H1 (cell line): ENCODE data around the gene BMI1. TPM values are rescaled to one million over a fixed set of nuclear protein-coding genes. Genes with fewer than 3 reads are reported as not detected.

Experiments used
- CTCF ChIA-PET: fragments of 300-600 bp; sonication (Branson Sonifier 250); formaldehyde crosslinking; loops from one replicate; lab custom pipeline; 2021; ENCODE audit not compliant: partially characterized antibody; lab: Charles Lee
- POLR2A ChIA-PET: fragments of 300-600 bp; sonication (Branson Sonifier 250); formaldehyde crosslinking; loops from one replicate; lab custom pipeline; 2021; ENCODE audit warnings: inconsistent platforms; ENCODE audit not compliant: partially characterized antibody; lab: Charles Lee
- DNase-seq, 2 experiments: peaks; one replicate each; pipeline versions ENCODE4 v3.0.0 to v3.0.0-alpha.2; 2010 to 2022; ENCODE audit warnings: low spot score in 2 of 2, low read depth in 1 of 2, mixed read lengths in 1 of 2
- FAIRE-seq: peaks from 2 replicates; lab custom pipeline; 2011; peaks lifted over from hg19 to GRCh38; lab: Jason Lieb, UNC
- H2AFZ ChIP-seq: 2 replicates; pipeline ENCODE4 v1.8.1; 2012; ENCODE audit warnings: low read length, inconsistent platforms
- H2AK5ac ChIP-seq: 2 replicates; pipeline ENCODE4 v1.6.1; 2013; ENCODE audit warnings: low read depth, low read length
- H2BK120ac ChIP-seq: replicated peaks from 2 replicates; pipeline ENCODE3; 2013; ENCODE audit warnings: low read depth, low read length, inconsistent platforms
- H2BK12ac ChIP-seq: 2 replicates; pipeline ENCODE4 v1.6.1; 2013; ENCODE audit warnings: low read depth, low read length
- H2BK15ac ChIP-seq: 2 replicates; pipeline ENCODE4 v1.6.1; 2013; ENCODE audit warnings: low read length
- H2BK20ac ChIP-seq: 2 replicates; pipeline ENCODE4 v1.6.1; 2013; ENCODE audit warnings: low read length
- H2BK5ac ChIP-seq: 2 replicates; pipeline ENCODE4 v1.6.1; 2013; ENCODE audit warnings: low read depth, low read length
- H3K14ac ChIP-seq: 2 replicates; pipeline ENCODE4 v1.6.1; 2013; ENCODE audit warnings: inconsistent platforms; ENCODE audit not compliant: insufficient read length
- H3K18ac ChIP-seq: 2 replicates; pipeline ENCODE4 v1.6.1; 2013; ENCODE audit warnings: low read length; ENCODE audit errors: extremely low read depth
- H3K23ac ChIP-seq: 2 replicates; pipeline ENCODE4 v1.6.1; 2013; ENCODE audit warnings: inconsistent platforms; ENCODE audit not compliant: insufficient read length
- H3K23me2 ChIP-seq: 2 replicates; pipeline ENCODE4 v1.6.1; 2013; ENCODE audit warnings: low read depth, low read length
- H3K27ac ChIP-seq: 2 replicates; pipeline ENCODE4 v1.6.1; 2011; ENCODE audit warnings: low read depth, low read length, inconsistent platforms
- H3K27me3 ChIP-seq, 4 experiments: replicated peaks in 1 of 4; 1 replicate in 1 of 4; 2 replicates in 3 of 4; pipeline versions ENCODE4 v1.6.1 to v1.8.1; 2011 to 2013; ENCODE audit warnings: low read length in 3 of 4, mild to moderate bottlenecking in 3 of 4, inconsistent platforms in 2 of 4, mixed read lengths in 2 of 4, moderate library complexity in 1 of 4; ENCODE audit not compliant: control insufficient read depth in 3 of 4, insufficient read depth in 3 of 4; ENCODE audit errors: extremely low read depth in 1 of 4
- H3K36me3 ChIP-seq, 4 experiments: 2 replicates each; pipeline versions ENCODE4 v1.6.1 to v1.8.1; 2011 to 2013; ENCODE audit warnings: mild to moderate bottlenecking in 4 of 4, low read length in 3 of 4, moderate library complexity in 2 of 4, control low read depth in 1 of 4, inconsistent platforms in 1 of 4; ENCODE audit not compliant: insufficient read depth in 4 of 4, control insufficient read depth in 2 of 4
- H3K4ac ChIP-seq: replicated peaks from 2 replicates; pipeline ENCODE3; 2013; ENCODE audit warnings: low read length, low read depth, mixed read lengths, inconsistent platforms; ENCODE audit not compliant: insufficient read length
- H3K4me1 ChIP-seq, 4 experiments: replicated peaks in 1 of 4; 1 replicate in 1 of 4; 2 replicates in 3 of 4; pipeline versions ENCODE4 v1.6.1 to v1.8.1; 2011 to 2013; ENCODE audit warnings: low read length in 3 of 4, inconsistent platforms in 2 of 4, mixed read lengths in 1 of 4; ENCODE audit not compliant: insufficient read depth in 4 of 4, control insufficient read depth in 3 of 4
- H3K4me2 ChIP-seq, 2 experiments: 2 replicates each; pipeline versions ENCODE4 v1.6.1 to v1.8.1; 2011 to 2013; ENCODE audit warnings: low read depth in 2 of 2, low read length in 2 of 2, control low read depth in 1 of 2, inconsistent platforms in 1 of 2, mild to moderate bottlenecking in 1 of 2; ENCODE audit not compliant: insufficient read depth in 1 of 2
- H3K4me3 ChIP-seq, 4 experiments: fragments of 200-600, 300-600 bp in 1 of 4; sonication (generic), shearing (Covaris generic), sonication (Bioruptor Twin) in 1 of 4; 2 replicates each; pipeline versions ENCODE4 v1.5.1 to v1.8.1; 2011 to 2016; ENCODE audit warnings: low read length in 4 of 4, low read depth in 3 of 4, control low read depth in 2 of 4, inconsistent platforms in 2 of 4, mild to moderate bottlenecking in 2 of 4, mixed read lengths in 1 of 4, moderate library complexity in 1 of 4; ENCODE audit not compliant: insufficient read depth in 2 of 4; ENCODE audit errors: extremely low read depth in 1 of 4
- H3K56ac ChIP-seq: replicated peaks from 2 replicates; pipeline ENCODE3; 2013; ENCODE audit warnings: low read depth, mild to moderate bottlenecking, mixed read lengths, low read length, inconsistent platforms; ENCODE audit not compliant: insufficient read length
- H3K79me1 ChIP-seq: 2 replicates; pipeline ENCODE4 v1.6.1; 2013; ENCODE audit warnings: low read depth, low read length, control low read depth
- H3K79me2 ChIP-seq, 2 experiments: 2 replicates each; pipeline versions ENCODE4 v1.6.1 to v1.8.1; 2012 to 2013; ENCODE audit warnings: low read length in 2 of 2, mild to moderate bottlenecking in 2 of 2, inconsistent platforms in 1 of 2; ENCODE audit not compliant: insufficient read depth in 2 of 2, control insufficient read depth in 1 of 2
- H3K9ac ChIP-seq, 4 experiments: replicated peaks in 1 of 4; 1 replicate in 1 of 4; 2 replicates in 3 of 4; pipeline versions ENCODE4 v1.6.1 to v1.8.1; 2011 to 2013; ENCODE audit warnings: low read depth in 3 of 4, low read length in 3 of 4, control low read depth in 2 of 4, mild to moderate bottlenecking in 2 of 4, moderate library complexity in 2 of 4, inconsistent platforms in 1 of 4; ENCODE audit errors: extremely low read depth in 1 of 4
- H3K9me3 ChIP-seq, 2 experiments: 2 replicates each; pipeline versions ENCODE4 v1.6.1 to v1.8.1; 2012 to 2013; ENCODE audit warnings: mild to moderate bottlenecking in 2 of 2, moderate library complexity in 2 of 2, control low read depth in 1 of 2, inconsistent platforms in 1 of 2, low read depth in 1 of 2, low read length in 1 of 2, mixed read lengths in 1 of 2; ENCODE audit not compliant: insufficient read depth in 2 of 2
- H4K20me1 ChIP-seq, 2 experiments: replicated peaks in 1 of 2; 2 replicates each; pipeline versions ENCODE3 to v1.8.1; 2011 to 2013; ENCODE audit warnings: inconsistent platforms in 2 of 2, low read length in 2 of 2, mild to moderate bottlenecking in 1 of 2; ENCODE audit not compliant: insufficient read depth in 2 of 2, control insufficient read depth in 1 of 2
- H4K5ac ChIP-seq: 2 replicates; pipeline ENCODE4 v1.6.1; 2013; ENCODE audit warnings: low read length, low read depth, mixed read lengths, inconsistent platforms; ENCODE audit not compliant: insufficient read length
- H4K8ac ChIP-seq: 2 replicates; pipeline ENCODE4 v1.8.0; 2013; ENCODE audit warnings: mild to moderate bottlenecking, moderate library complexity, low read length, inconsistent platforms; ENCODE audit not compliant: insufficient read depth; ENCODE audit errors: extremely low read depth
- H4K91ac ChIP-seq: replicated peaks from 2 replicates; pipeline ENCODE3; 2013; ENCODE audit warnings: low read length, mixed read lengths, inconsistent platforms; ENCODE audit not compliant: insufficient read length
- ASH2L ChIP-seq: fragments of 200-600, 300-600 bp; sonication (generic); IDR thresholded peaks from one replicate; pipeline ENCODE4 v1.7.1; 2017; ENCODE audit warnings: low read length
- BRCA1 ChIP-seq: IDR thresholded peaks from 2 replicates; pipeline ENCODE4 v1.6.1; 2012; ENCODE audit warnings: low read depth, low read length, improper control_type of control experiment
- EGR1 ChIP-seq: IDR thresholded peaks from 2 replicates; pipeline ENCODE4 v1.6.1; 2011; ENCODE audit warnings: low read depth, low read length, borderline replicate concordance
- GABPA ChIP-seq: IDR thresholded peaks from 2 replicates; pipeline ENCODE4 v1.6.1; 2011; ENCODE audit warnings: mild to moderate bottlenecking, low read length, moderate library complexity, borderline replicate concordance; ENCODE audit not compliant: insufficient read depth
- YY1 ChIP-seq: IDR thresholded peaks from 2 replicates; pipeline ENCODE4 v1.6.1; 2011; ENCODE audit warnings: low read depth, mild to moderate bottlenecking, low read length
- WGBS, 2 experiments: shearing (Covaris generic) in 1 of 2; methylation state at CpG; one replicate each; pipeline versions ENCODE4 v1.1.6 to v1.1.7; 2013 to 2015; ENCODE audit warnings: low lambda C conversion rate in 2 of 2, mixed read lengths in 2 of 2, inconsistent platforms in 1 of 2, low coverage in 1 of 2, missing lambda C conversion rate in 1 of 2; ENCODE audit not compliant: insufficient replicate concordance in 2 of 2, insufficient coverage in 1 of 2, insufficient read length in 1 of 2; ENCODE audit errors: extremely low coverage in 1 of 2, missing lambda C conversion rate in 1 of 2; 5-methylcytosine and 5-hydroxymethylcytosine counted together
- polyA plus RNA-seq, 7 experiments: library from polyadenylated mRNA; depleted of rRNA in 3 of 7; stranded (reverse) in 5 of 7; unstranded in 2 of 7; fragments of >200 nt in 5 of 7; fragments of 200-250 nt in 2 of 7; gene quantifications; 1 replicate in 5 of 7; 2 replicates in 1 of 7; 4 replicates in 1 of 7; pipeline versions ENCODE4 v1.2.1 to v1.2.3, GENCODE V29; 2011 to 2013; ENCODE audit warnings: missing spikeins in 2 of 7, mixed read lengths in 2 of 7
- total RNA-seq: library from RNA; stranded (reverse); fragmentation: NEBNext Ultra II Directional; extraction: Animal tissue kit (Norgen Biotek cat#: 25700); gene quantifications from 2 replicates; pipeline ENCODE4 v1.2.1, GENCODE V29; 2021
- TF ChIP-seq, protein P1 (sequence below): IDR thresholded peaks from 2 replicates; pipeline ENCODE4 v1.6.1; 2011; ENCODE audit warnings: low read length, improper control_type of control experiment

BMI1 gene
- total and polyA plus RNA-seq, 2 of the 8 experiments (the other 6 are each of a cell fraction or from before 2014, with no cell fraction given): 2.8 to 10.7 TPM

GRCh38 chr10:22379059-22379458 is 58.2 kb downstream of the BMI1 start:
- FAIRE-seq: no peak
- no peak overlapping the region for H2BK120ac ChIP-seq
- no peak overlapping the region for H3K23ac ChIP-seq
- H3K27ac ChIP-seq: no peak overlapping the region
- no peak for DNase-seq
- H3K4ac ChIP-seq: no peak overlapping the region
- H2AK5ac ChIP-seq: no peak overlapping the region
- no peak overlapping the region for H2BK5ac ChIP-seq
- no peak overlapping the region for H3K56ac ChIP-seq
- 77% methylated on average over 3 of the region's 3 CpGs; no CpG with 5 or more reads in 1 of the 2 experiments for WGBS, 2 experiments
- no peak overlapping the region for H4K8ac ChIP-seq
- H4K5ac ChIP-seq: no peak overlapping the region
- POLR2A ChIA-PET: no interaction called here
- no peak overlapping the region for H2BK12ac ChIP-seq
- H4K20me1 ChIP-seq: no peaks in the 10 kb centered on the region
- H3K9ac ChIP-seq: no peak overlapping the region
- no peak overlapping the region for H4K91ac ChIP-seq
- H3K79me1 ChIP-seq: no peaks in the 10 kb centered on the region
- 0 out of 2 replicates have a peak overlapping the region, but pooled peaks have one; percentile 19 for H2AFZ ChIP-seq
- H3K36me3 ChIP-seq: no peaks in the 10 kb centered on the region
- peaks cover 0 to 6% (median 0%) of the 10 kb centered on the region in 4 experiments; a peak in 2 of 7 replicates for H3K4me1 ChIP-seq
- H2BK15ac ChIP-seq: 0 out of 2 replicates have a peak overlapping the region, but pooled peaks have one; percentile 65
- no peak overlapping the region for H2BK20ac ChIP-seq
- TF ChIP-seq EGR1: no peak
- TF ChIP-seq ASH2L: no peak
- TF ChIP-seq, protein P1, sequence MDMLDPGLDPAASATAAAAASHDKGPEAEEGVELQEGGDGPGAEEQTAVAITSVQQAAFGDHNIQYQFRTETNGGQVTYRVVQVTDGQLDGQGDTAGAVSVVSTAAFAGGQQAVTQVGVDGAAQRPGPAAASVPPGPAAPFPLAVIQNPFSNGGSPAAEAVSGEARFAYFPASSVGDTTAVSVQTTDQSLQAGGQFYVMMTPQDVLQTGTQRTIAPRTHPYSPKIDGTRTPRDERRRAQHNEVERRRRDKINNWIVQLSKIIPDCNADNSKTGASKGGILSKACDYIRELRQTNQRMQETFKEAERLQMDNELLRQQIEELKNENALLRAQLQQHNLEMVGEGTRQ: no peak
- TF ChIP-seq YY1: 0 out of 2 replicates have a peak, but pooled peaks have one; percentile 19
- no peak for TF ChIP-seq BRCA1
- no peak for TF ChIP-seq GABPA
- no peak overlapping the region for H3K18ac ChIP-seq
- H3K79me2 ChIP-seq: no peaks in the 10 kb centered on the region
- CTCF ChIA-PET: interaction anchor here (0.6 to 1.5 kb wide), 3 partner anchors 10 to 34 kb away, joined by 3 read pairs; no protein-coding TSS in a partner anchor
- H3K27me3 ChIP-seq: no peaks in the 10 kb centered on the region
- H3K4me2 ChIP-seq: no peak overlapping the region
- no peak overlapping the region for H3K4me3 ChIP-seq
- no peak overlapping the region for H3K14ac ChIP-seq
- H3K23me2 ChIP-seq: no peaks in the 10 kb centered on the region
- H3K9me3 ChIP-seq: no peaks in the 10 kb centered on the region
